ENCODE measurements around the gene OSBPL5.

OSBPL5 gene

DNA sequence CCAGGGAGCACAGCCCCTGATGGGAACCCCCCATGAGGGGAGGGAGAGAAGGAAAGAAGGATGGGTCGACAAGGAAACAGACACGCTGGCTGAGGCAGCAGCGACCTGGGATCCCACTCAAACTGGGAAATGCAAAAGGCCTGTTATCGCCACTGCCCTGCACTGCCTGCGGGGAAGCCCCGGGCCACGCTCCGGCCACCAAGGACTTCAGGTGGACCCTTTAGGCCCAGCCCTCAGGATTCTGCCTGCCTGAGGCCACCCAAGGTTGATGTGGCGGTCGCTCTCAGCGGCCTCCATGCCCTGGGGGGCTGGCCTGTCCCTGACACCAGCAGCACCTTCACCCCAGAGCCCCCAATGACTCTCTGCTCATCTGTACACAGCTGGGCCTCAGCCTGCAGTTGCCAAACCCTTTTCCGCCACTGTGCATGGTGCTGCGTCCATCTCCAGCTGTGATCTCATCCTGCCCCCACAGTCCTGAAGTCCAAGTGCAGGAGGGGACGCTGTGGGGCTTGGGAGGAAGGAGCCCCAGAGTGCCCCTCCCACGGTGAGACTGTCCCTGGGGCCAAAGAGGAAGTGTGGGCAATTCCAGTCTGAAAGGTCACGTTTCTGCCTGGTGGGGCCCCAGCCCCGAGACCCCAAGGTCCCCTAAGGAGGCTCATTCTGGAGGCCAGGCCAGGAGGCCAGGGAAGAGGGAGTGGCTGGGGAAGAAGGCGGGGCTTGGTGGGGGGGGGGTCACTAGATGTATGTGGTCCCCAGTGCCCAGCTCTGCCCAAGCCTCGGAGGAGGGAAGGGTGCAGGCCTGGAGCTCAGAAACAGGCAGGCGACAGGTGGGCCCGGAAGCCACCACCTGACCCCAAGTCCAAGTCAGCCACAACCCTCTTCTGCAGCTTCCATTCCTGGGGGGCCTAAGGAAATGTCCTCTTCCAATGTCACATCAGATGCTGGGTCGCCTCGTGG, 31.6 kb downstream of the OSBPL5 start:
- DNase-seq (ENCODE audit: low read depth), result no peak

DNA sequence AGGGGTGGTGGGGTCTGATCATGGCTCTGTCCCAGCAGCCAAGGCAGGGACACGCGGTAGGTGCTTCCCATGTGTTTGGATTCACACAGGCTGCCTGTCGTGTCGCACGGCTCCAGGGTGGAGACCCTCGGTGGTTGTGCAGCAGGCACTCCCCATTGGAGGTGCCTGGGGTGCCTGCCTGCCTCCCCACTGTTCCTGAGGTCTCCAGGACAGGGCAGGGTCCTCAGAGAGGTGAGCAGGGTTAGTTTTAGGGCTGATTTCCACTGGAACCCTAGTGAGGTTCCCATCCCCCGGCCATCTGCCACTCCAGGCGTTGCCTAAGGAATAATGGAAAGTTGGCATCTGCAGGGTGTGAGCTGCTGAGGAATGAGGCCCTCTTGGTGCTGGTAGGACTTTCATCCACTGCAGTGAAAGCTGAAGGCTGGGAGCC, 32.3 kb downstream of the OSBPL5 start:
- no peak for DNase-seq (ENCODE audit: low read depth)

DNA sequence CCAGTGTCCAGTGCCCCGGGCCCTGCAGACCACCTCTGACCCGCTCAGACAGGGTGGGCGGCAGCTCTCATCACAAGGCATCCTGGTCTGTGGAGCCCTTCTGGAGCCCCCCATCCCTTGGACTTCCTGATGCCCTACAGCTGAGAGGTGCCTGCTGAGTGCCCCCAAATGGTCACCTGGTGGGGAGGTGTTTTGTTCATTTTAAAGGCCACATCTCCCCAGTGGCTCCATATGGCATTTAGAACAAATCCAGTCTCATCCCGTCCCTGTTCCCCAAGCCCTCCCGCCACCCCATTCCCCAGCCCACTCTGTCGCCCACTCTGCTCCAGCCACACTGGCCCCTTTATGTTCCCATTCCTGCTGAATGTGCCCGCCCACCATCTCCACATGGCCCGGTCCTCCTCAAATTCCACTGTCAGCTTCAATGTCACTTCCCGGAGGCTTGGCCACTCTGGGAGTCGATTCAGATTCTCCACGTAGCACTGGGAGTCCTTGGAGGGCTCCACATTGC, 32.8 kb downstream of the OSBPL5 start:
- DNase-seq (ENCODE audit: low read depth), result no peak

DNA sequence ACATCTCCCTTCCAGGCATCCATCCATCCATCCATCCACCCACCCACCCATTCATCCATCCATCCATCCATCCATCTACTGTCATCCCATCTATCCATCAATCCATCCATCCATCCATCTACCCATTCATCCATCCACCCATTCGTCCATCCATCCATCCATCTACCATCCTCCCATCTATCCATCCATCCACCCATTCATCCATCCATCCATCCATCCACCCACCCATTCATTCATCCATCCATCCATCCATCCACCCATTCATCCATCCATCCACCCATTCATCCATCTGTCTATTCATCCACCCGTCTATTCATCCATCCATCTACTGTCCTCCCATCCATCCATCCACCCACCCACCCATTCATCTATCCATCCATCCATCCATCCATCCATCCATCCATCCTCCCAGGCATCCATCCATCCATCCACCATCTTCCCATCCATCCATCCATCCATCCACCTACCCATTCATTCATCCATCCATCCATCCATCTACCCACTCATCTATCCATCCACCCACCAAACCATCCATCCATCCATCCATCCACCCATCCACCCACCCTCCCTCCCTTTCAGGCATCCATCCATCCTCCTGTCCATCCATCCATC, 33.7 kb downstream of the OSBPL5 start:
- DNase-seq (ENCODE audit: low read depth), result no peak

DNA sequence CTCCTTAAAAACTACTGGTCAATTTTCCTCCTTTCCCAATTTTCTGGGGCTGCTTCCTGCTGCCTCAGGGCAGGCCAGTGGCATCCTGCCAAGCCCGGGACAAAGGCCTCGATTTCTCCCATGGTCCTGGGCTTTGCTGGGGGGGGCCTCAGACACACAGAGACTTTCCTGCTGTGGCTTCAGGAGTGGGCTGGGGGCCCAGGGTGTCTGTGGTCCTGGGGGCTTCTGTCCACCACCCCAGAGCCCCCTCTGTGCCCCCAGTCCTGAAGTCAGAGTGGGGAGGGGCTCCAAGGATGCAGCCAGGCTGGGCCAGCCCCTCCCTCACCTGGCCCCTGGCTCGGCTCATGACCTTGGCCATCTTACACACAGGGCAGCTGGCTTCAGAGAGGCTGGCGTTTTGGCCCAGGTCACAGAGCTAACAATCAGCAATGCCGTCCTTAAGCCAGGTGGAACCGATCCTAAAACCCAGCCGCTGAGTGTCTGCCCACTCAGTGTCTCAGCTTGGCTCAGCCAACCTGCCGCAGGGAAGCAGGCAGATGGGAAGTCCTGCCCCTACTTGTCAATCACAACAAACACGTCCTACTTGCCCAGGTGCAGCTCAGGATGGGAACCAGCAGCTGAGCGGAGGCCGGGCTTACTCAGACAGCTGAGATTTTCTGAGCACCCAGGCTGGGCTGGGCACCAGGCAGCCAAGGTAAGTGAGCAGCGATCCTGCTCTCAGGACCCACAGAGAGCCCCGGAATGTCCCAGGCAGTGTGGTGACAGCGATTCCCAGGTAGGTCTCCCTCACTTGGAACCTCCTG, 34.6 kb downstream of the OSBPL5 start:
- no peak for DNase-seq (ENCODE audit: low read depth)

DNA sequence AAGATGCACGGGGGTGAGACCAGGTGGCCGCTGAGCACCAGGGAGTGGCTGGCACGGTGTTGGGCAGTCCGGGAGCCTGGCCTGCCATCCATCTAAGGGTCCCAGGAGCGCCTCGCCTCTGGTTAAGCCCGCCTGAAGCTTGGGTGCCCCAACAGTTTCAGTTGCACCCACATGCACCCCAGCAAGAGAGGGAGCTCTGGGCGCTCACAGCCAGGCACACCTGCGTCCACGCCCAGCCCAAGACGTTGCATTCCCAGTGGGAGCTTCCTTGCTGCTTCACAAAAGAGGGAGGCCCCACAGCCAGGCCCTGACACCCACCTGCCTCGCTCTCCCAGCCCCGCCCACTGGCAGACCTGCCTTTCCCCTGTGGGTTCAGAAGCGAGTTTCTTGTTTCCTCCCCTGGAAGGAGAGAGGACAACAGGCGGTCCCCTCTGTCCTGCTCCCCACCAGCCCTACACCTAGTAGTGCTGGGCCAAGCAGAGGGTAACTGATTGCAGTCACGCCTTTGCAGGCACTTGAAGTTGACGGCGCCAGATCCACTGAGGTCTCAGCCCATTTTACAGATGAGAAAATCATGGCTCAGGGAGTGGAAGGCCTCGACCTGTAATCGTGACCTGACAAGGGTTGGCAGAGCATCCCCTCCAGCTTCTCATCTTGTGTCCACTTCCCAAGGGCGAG, 35.4 kb downstream of the OSBPL5 start:
- DNase-seq (ENCODE audit: low read depth), result no peak

DNA sequence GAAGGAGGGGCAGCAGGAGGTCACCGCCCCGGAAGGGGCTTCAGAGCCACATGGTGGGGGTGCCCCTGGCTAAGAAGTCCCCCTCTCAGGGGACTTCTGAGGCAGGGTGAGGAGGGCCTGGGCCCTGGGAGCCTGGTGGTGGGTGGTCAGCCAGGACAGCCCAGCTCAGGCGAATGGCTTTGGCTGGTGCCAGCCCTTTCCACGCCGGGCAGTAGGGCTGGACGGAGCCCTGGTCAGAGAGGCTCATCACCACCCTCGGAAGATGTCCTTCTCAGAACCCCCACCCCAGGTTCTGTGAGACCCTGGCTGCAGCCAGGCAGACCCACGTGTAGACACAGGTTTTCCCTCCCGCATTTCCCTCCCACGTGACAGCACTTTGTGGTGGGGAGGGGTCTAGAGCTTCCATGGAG, 35.9 kb downstream of the OSBPL5 start:
- DNase-seq (ENCODE audit: low read depth), result no peak

DNA sequence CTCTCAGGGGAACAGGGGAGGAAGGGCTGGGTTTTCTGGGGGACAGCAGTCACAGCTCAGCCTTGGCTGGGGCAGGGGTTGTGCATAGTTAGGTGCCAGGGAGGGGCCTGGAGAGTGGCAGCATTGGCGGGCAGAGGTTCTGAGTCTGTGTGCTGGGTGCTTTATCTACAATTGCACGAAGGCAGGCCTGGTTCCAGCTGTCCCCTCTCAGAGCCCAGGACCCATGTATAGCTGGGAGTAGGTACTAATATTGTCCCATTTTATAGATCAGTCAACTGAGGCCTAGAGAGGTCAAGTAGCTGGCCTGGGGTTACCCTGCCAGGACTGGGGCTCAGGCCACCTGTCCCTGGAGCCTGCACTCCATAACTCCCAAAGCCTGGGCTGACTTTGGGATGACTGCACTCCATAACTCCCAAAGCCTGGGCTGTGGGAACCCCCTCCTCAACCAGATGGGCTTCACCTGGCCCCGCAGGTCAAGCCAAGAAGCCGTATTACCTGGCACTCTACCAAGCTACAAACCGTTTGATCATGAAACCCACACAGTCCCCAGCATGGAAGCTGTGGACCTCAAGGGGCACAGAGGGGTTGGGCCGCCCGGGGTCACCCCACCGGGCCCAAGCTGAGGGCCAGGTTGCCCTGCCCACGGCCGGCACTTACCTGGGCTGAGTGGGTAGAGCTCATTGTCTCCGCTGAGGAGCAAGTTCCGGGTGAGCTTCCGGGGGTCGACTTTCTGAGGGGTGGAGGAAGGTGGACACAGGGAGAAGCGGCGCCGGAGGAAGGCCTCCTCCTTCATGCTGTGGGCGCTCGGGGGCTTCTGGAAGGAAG, 36.5 kb downstream of the OSBPL5 start:
- DNase-seq (ENCODE audit: low read depth), result no peak

DNA sequence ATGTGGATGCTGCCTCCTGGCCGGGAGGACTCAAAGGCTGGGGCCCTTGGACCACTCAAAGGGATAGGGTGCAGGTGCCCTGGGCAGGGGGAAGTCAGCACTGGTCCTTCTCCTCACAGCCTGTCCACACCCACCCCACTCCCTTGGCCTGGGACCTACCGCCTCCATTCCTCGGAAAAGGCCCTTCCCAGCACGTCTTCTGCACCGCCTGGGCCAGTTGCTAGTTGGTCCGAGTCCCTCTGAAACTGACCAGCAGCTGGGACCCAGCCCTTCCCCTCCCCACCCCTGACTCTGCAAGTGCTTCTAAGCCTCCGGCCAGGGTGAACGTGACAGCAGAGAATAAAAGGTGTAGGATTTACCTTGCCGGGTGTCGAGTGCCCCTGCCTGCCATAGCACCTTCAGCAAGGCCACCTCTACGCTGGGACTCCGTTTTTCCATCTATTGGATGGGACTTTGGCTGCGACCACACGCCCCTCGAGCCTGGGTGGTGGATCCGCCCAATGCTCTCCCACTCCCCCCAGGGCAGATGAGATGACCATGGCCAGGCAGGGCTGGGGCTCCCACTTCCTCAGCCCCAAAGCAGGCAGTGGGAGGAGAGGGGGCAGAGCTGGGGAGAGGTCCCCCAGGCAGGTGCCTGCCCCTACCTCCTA, 37.3 kb downstream of the OSBPL5 start:
- no peak for DNase-seq (ENCODE audit: low read depth)

DNA sequence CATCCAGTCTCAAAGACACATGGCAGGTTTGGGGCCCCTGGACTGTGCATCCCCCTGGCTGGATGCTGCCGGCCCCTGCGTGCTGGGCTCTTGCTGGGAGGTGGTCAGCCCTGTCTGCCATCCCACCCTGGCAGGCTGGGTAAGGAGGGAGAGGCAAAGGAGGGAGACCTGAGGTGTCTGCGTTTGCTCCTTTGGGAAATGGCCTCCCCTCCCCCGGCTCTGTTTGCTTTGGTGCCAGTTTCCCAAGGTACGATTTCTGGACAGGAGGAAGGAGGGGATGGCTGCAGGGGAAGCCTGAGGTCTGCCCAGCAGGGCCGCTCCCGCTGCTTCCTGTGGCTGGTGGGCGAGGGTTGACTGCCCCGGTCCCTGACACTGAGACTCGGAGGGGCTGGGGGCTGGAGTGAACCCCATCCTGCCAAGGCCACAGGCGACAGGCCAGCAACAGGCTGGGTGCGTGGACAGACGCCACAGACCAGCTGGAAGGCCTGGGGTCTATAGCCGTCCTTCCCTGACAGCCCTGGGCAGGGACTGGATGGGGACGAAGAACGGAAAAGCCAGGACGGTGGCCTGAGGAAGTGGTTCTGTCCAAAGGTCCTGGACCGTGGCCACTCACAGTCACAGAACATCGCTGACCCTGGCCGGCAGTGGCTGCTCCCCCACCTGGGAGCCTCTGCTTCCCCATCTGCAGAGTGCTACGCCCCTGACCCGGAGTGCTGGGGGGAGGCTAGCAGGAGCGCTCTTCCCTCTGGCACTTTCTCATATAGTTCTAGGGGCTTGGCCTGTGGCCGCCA, 38.0 kb downstream of the OSBPL5 start:
- no peak for DNase-seq (ENCODE audit: low read depth)

DNA sequence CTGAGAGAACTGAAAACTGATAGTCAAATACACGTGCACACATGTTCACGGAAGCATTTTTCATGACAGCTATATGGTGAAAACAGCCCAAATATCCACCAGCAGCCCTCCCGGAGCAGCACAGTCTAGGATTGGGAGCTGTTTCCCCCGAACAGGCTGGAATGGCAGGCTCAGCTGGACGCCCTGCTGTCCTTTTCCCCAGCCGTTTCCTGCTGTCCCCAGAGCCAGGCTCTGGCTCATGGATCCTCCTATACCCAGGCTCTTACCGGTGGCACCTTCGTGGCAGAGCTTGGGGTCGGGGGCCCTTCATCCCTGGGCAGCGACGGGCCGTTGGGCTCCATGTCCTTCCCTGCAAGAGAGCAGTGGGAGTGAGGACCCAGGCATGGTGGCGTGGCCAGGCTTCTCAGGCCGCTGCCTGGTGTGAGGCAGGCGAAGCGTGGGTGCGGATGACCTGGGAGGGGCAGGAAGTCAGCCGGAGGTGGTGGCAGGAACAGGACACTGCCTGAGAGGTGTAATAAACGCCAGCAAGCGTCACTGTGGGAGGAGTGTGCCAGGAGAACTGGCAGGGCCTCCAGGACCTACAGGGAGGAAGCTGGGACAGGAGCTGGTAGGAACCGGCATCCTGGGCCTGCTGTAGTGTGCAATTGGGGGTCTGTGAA, 38.8 kb downstream of the OSBPL5 start:
- DNase-seq (ENCODE audit: low read depth), result no peak

DNA sequence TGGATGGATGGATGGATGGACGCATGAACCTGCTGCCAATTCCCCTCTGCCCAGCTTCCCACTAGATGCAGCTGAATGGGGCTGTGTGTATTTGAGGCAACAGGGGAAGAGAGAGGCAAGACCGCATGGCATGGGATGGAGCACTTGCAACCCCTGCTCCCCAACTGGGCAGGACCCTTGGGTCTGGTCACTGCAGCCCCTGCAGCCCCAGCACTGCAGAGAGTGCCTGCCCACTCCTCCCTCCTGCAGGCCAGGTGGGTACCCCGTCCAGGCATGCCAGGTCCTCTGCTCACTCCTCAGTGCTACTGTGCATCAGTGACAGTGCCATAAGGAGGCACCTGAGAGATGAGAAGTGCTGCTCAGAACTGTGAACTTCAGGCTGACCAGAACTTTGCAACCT, 40.3 kb downstream of the OSBPL5 start:
- no peak for DNase-seq (ENCODE audit: low read depth)

DNA sequence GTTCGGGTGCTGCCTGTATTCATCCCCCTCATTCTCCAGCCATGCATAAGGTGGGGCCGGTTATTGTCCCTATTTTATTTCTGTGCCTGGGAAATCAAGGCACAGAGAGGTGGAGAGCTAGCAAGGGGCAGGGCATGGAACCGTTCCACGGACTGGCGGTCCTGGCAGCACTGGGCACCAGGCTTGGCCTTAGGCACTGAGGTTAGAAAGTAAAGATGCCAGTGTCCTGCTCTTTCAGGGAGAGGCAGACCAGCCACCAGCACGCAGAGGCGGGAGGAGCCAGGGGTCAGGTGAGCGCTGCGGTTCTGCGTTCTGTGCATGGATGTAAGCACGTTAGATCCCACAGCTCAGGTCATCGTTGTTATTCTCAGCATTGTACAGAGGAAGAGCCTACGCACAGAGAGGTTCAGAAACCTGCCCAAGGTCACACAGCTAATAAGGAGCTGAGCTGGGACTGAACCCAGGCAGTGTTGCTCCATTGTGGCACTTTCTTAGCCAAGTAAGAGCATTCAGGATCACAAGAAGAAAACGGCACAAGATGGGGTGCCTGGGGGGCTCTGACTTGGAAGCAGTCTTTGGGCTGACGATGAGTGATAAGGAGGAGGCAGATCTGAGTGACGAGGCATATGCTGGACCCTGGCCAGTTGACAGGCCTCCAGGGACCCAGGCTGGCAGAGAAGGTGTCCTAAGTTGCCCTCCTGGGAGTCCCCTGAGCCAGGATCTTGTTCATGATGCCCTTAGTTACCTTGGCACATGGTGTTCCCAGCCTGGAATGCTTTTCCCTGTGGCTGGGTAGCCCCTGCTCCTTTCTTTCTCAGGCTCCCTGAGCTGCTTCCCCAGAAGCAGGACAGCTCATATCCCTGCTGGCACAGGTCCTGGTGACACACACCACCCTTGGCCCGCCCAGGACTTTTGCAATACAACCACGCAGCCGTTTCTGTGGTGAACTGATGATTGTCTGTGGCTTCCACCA, 41.1 kb downstream of the OSBPL5 start:
- no peak for DNase-seq (ENCODE audit: low read depth)

DNA sequence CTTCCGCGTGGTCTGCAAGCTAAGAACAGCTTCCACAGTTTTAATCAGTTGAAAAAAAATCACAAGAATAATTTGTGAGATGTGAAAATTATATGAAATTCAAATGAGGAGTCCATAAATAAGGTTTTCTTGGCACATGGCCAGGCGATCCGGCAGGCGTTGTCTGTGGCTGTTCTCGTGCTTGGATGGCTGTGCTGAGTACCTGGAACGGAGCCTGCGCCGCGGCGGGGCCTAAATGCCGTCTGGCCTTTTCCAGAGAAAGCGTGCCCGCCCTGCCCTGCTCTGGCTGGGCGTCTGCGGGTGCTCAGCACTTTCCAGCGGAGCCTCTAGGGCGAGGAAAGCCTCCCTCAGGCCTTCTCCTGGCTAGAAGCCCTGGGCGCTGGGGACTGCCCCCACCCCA, 41.8 kb downstream of the OSBPL5 start:
- DNase-seq (ENCODE audit: low read depth), result no peak

DNA sequence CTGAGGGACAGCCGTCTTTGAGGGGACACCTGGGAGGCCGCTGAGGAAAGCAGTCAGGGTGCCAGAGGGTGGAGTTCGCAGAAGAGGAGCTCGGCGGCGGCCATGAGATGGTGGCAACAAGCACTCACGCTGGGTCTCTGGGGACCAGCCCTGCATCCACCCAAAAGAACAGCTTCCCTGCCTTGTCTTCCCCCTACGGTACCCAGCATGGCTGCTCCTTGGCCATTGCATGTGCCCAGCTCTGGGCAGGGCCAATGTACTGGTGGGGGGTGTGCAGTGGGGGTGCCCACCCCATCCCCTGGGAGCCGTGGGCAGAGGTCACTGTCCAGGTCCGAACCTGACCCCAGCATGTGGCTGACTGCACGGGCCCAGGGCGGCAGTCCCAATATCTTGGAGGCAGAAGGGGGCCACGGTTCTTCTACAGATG, 42.3 kb downstream of the OSBPL5 start:
- no peak for DNase-seq (ENCODE audit: low read depth)

DNA sequence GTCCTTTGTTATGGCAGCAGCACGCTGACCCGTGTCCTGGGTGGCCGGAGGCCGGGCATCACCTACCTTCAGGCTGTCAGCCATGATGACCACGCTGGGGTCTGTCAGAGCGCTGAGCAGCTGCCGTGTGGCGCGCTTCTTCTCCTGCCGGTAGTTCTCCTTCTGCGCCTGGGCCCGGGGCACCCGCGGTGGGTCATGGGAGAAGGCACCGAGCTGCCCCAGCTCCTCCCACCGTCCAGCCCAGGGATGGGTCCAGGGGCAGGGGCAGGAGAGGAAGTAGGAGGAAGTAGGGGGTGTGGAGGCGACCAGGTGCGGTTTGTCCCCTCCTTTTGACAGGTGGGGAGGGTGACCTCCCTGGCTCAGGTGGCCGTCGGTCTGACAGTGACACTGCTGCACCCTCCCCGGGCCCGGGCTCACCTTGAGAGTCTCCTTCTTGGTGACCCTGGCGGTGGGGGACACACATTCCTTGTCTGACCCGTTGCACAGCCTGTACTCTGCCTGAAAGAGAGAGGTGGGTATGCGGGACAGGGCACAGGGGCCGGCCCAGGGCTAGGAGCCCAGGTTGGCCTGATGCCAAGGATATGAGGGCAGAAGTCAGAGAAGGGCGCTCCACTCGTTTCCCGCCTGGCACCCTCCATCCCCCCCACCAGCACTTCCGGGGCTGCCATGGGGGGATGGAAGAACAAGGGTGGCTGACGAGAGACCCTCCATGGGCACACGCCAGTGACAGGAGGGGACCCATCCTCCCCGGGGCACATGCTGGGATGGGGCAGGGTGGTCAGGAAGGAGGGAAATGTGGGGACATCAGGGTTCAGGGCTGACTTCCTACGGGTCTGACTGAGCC, 43.0 kb downstream of the OSBPL5 start:
- no peak for DNase-seq (ENCODE audit: low read depth)

DNA sequence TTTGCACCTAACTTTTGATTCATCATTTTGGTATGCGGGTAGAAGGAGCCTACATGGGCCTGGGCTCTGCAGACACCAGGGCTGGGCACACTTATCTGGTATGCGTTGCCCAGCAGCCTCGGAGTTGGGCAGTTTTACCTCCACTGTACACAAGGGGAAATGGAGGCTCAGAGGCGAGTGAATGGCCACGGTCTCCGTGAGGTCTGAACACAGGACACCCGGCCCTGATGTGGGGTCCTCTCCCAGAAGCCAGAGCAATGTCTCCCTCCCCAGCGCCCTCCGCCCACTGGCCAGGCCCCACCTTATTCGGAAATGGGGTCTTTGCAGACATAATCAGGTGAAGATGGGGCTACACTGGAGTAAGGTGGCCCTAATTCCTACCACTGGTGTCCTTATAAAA, 43.7 kb downstream of the OSBPL5 start:
- no peak for DNase-seq (ENCODE audit: low read depth)

All from activated T-cell treated with anti-CD3 and anti-CD28 coated beads for 24 hours (primary cell).